Right lung (tissue), 5 donors: ENCODE measurements around the gene TACR2. TPM values are rescaled to one million over a fixed set of nuclear protein-coding genes. Genes with fewer than 3 reads are reported as not detected.
"Not testable (repeated sequence)": the region's sequence is repeated elsewhere in the genome, so short reads cannot be mapped to it uniquely, and the experiment has no call there.

Experiments used
- DNase-seq, 2 donors: peaks; one replicate each; pipeline ENCODE4 v3.0.0-alpha.2; 2013
- polyA plus RNA-seq, 5 donors: library from polyadenylated mRNA; unstranded; fragments of 120-200 nt; gene quantifications; one replicate each; pipeline versions ENCODE4 v1.2.1 to v1.2.3, GENCODE V29; 2013; ENCODE audit warnings: inconsistent platforms in 1 of 5, low replicate concordance in 1 of 5; ENCODE audit not compliant: insufficient read length in 5 of 5, insufficient read depth in 1 of 5

TACR2 gene
- polyA plus RNA-seq, 5 donors = 0.45 to 1.0 (median 0.57) TPM

DNA sequence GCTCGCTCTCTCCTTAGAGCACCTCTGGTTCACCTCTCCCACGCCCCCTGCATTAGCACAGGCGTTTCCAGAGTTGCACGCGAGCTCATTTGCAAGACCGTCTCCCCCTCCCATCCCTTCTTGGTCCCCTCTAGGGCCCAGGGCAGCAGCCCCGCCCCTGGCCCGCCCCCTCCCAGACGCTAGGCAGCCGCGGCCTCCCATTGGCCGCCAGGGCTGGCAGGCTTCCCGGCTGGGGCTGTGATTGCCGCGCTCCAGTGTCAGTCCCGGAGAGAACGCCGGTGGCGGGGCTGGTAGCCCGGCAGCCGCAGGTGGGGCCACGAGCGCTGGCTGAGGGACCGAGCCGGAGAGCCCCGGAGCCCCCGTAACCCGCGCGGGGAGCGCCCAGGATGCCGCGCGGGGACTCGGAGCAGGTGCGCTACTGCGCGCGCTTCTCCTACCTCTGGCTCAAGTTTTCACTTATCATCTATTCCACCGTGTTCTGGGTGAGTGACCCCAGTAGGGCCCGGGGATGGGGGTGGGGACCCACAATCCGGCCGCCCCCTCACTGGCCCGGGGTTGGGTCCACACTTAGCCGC, 34.6 kb upstream of the TACR2 start, which contains the start of gene TSPAN15:
TSPAN15 (plus strand) TSS at position 257 of the 575 bp plus-strand sequence; CDS start at position 387, 130 bp downstream.
- DNase-seq = peak; percentile 86 to 87

DNA sequence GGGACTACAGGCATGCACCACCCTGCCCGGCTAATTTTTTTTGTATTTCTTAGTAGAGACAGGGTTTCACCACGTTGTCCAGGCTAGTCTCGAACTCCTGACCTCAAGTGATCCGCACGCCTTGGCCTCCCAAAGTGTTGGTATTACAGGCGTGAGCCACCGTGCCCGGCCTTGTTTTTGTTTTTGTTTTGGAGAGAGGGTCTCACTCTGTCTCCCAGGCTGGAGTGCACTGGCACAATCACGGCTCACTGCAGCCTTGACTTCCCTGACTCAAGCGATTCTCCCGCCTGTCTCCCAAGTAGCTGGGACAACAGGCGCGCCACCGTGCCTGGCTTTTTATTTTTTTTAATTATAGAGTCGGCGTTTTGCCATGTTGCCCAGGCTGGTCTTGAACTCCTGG, 33.7 kb upstream of the TACR2 start:
- DNase-seq = not testable (repeated sequence)

DNA sequence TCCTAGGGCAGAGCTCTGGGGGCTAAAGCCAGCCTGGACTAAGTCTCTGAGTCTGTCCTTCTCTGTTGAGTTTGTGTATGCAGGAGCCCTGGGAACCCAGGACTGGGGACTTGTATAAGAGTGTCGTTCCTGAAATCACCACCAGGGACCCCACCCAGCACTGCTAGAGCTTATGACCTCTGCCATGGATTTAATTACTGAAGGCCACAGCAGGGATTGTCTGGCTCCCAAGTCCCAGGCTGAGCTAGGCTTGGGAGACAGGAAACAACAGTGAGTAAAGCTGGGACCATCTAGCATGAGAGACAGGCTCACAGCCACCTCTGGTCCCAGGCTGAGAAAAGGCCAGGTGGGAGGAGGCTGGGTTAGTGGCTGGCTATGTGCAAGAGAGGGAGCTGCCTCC, 33.1 kb upstream of the TACR2 start:
- DNase-seq = no peak

DNA sequence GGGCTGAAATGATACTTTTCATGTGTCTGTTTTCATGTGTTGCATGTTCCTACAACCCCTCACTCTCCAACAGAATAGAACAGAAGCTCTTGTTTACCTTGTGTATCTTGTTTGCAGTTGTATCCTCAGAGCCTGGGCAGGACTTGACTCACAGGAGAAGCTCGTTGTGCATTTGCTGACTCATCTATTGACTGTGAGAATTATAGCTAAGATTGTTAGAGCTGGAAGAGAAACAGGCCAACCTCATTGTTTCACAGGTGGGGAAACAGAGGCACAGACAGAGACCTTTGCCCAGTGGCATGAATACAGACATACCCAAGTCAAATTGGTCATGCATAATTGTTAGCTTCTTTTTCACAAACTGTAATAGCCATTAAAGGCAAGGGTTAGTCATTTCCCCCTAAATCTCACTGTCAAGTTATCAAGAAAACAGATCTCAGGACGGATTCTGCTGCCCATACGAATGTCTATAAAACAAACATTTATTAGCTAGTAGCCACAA, 30.0 kb upstream of the TACR2 start:
- no peak for DNase-seq

DNA sequence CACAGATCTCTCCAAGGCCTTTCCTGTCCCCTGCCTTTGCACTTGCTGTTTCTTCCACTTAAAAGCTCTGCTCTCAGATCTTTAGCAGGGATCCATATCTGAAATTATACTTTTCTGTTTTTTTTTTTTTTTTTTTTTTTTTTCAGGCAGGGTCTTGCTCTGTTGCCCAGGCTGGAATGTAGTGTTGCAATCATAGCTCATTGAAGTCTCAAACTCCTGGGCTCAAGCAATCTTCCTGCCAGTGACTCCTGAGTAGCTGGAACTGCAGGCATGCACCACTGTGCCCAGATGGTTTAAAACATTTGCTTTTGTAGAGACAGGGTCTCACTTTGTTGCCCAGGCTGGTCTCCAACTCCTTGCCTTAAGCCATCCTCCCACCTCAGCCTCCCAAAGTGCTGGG, 29.5 kb upstream of the TACR2 start:
- no peak for DNase-seq

DNA sequence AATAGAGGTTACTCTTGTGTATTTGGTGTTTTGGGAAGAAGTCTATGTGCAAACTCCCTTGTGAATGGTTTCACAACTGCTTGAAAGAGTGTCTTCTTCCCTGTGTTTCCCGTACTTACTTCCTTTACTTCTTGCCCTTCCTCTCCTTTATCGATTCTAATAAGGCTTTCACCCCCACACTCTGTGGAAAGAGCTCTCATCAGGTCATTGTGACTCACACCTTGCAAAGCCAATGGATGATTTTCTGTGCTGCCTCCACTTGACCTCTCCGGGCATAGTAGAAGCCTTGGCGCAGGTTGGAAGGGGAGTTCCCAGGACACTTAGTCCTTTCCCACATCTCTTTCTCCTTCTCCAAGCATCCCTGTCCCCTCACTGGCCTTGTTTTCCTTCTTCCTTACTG, 28.3 kb upstream of the TACR2 start:
- DNase-seq = no peak

DNA sequence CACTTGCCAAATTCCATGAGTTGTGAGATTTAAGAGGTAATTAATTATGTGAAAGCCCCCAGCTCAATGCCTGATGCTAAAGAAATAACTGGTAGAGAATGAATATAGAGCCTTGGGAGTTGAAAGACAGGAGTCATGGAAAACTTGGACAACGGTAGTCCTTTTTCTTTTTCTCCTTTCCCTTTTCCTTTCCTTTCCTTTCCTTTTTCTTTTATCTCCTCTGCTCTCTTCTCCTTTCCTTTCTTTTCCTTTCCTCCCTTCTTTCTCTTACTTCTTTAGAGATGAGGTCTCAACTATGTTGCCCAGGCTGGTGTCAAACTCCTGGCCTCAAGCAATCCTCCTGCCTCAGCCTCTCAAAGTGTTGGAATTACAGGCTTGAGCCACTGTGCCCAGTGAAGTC, 26.6 kb upstream of the TACR2 start:
- no peak for DNase-seq

DNA sequence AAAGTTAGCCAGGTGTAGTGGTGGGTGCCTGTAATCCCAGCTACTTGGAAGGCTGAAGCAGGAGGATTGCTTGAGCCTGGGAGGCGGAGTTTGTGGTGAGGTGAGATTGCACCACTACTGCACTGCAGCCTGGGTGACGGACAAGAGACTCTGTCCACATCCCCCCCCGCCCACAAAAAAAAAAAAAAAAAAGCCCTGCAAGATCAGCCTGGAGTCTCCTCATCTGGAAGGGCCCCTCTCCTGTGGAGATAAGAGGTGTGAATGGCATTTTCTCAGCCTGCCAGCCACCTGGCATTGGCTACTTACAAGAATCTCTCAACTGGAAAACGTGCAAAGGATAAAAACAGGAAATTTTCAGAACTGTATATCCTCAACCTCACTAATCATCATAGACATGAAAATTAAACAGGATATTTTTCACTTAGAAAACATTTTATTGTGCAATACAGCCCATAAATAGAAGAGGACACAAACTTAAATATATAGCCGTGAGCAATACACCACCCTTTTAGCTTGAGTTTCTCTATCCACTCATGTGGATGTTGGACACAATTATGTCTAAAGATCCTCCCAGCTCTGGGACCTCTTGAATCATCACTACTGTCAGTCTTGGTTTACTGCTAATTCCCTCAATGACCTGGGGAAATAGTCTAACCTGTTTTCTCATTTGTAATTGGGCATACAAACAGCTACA, 23.2 kb upstream of the TACR2 start:
- DNase-seq = peak in 1 of 2 donors; percentile 50

DNA sequence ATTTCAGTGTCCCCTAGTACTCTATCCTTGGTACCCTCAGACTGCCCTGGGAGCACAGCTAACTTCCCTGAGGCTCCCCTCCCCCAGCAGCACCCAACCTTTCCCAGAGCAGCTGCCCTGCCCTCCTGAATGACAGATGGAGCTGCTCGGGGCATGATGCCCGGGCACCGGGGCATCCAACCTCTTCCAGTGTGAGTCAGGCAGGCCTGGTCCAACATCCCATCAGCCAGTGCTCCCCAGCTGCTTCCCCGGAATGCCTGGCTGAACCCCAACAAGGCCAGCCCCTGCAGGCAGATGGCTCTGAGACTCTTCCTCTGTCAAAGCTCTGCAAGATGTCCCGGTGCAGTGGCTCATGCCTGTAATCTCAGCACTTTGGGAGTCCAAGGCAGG, 22.6 kb upstream of the TACR2 start:
- DNase-seq = no peak

DNA sequence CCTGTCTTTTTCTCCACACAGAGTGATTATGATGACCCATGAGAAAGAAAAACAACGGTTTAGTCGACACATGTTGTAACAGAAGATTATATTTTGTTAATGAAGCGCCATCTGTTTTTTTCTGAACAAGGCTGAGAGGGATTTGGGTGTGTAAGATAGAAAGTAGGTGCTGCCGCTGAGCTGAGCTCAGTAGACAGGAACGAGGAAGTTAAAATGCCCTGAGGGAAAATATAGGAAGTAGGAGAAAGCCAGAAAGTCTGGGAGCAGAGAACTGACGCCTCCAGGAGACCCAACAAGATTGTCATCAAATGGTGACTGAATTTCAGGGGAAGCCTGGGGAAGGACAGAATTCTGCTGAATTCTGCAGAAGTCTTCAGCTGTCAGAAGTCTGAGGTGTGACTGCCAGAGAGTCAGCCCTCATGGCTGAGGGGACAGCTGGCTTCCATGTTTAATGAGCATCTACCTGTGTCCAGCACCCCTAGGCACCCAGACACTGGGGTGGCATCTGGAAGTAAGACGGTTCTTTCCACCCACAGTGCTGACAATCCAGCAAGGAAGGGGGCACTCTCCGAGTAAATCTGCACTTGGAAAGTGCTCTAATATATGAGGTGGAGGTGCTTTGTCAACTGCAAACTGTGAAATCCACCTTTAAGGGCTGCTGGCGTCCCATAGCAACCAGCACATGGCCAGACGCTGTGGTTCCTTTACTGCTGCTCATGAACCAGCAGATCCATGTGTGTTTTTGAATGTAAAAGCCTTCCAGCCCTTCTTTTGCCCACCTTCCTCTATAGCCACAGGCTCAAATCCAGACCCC, 22.0 kb upstream of the TACR2 start:
- DNase-seq = no peak

DNA sequence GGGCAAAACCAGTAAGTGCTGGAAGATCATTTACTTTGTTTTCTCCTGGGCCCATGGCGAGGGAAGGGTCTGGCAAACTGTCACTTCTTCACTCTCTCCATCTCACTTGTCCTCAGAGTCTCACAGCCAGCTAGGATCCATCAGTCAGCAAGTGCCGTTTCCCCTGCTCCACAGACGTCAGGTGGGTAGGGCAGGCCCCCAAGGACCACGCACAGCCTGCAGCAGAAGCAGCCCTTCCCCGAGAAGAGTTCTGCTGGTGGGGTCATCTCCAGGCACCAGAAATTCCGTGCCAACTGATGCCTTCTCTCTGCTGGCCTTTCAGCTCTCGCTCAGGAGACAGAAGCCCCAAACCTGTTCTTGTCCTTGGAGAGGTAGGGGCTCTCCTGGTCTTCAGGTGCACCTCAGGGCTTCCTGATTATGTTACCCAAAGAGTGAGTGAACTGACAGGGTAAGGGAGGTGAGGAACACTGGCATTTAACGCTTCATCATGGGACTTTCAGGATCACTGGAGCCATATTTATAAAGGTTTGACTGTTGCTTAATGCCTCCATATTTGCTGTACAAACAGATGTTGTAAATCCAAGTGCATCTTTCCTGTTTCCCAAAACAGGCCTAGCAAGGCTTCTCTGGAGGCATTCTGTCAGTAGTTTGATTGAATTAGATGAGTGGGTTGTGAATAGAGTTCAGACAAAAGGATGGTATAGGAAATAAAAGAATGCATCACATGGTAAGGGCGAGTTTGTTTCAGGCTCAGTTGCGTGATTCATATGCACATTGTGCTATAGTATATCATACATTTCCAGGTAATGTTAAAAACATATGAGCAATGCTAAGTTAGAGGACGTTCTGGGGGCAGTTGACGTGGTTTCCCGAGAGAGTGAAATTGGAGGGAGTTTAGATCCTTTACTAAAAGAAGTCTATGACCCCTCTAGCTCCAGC, 20.9 kb upstream of the TACR2 start:
- no peak for DNase-seq

DNA sequence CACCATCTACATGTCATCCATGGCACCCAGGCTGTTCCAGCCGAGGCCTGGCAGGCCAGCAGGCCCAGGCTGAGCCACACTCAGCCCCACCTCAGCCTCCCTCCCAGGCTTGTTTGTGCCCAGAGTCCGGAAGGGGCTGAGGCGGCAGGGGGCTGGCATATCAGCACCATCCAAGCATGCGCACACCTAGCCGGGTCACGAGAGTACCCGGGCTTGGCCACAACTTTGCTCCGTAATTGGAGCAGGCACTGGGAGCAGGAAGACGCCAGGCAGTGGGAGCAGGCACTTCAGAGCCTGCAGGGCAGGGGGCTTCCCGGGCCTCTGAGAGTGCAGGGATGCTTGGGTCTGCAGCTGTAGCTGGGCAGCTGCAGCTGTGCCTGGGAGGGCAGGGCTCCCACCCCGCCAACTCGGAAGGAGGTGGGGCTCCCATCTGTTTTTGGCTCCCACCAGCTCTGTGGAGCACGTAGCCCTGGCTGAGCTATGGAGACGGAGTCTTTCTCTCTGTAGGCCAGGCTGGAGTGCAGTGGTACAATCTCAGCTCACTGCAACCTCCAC, 19.3 kb upstream of the TACR2 start:
- no peak for DNase-seq

DNA sequence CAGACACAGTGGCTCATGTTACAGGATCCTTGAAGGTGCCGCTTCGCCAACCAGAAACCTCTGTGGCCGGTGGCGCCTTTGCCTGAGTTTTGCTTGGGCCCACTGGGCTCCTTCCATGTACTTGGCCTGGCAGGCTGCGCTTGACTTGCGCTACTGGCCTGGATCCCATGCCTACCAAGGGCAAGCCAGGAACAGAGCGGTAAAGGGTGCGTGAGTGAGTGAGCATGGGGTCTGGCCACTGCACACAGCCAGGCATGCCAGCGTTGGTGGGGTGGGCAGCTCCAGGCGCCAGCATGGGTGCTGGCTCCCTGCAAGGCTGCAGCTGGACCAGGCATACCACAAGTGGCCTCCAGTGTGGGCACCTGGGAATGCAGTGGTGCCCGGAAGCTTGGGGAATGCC, 18.2 kb upstream of the TACR2 start:
- no peak for DNase-seq

DNA sequence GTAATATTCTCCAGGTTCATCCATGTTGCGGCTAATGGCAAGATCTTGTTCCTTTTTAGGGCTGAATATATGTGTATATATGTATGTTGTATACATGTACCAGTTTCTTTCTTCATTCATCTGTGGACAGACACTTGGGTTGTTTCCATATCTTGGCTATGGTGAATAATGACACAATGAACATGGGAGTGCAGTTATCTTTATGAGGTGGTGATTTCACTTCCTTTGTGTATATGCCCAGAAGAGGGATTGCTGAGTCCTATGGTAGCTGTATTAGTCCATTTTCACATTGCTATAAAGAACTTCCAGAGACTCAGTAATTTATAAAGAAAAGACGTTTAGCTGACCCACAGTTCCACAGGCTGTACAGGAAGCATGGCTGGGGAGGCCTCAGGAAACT, 17.5 kb upstream of the TACR2 start:
- no peak for DNase-seq

DNA sequence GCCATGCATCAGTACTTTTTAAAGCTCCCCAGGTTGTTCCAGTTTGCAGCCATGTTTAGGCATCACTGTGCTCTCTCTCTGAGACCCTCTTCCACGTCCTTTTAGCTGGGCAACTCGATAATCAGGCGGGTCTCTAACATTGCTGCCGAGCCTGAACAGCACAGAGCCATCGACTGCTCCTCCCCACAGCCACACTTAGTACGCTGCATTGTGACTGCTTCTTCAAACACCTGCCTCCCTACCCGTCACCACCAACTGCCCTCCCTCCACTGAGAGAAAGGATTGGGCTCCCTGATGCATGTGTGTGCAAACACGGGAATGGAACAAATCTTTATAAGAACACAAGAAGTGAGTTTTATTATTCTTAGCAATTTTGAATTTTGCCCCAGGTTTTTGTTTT, 11.4 kb upstream of the TACR2 start:
- DNase-seq = no peak

DNA sequence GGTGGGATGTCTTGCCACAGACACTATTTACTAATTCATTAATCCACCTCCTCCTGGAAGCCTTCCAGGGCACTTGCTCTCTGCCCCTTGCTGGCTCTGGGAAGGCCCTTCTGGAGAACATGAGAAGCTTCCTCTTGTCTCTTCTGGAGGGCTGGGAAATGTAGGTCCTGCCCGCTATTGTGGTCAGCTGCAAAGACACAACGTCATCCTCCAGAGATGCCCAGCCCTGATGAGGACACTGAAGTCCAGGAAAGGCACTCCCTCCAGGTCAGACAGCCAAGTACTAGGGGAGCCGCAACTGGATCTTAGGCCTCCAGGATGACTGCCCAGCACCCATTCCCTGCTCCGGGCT, 9.6 kb upstream of the TACR2 start:
- no peak for DNase-seq

DNA sequence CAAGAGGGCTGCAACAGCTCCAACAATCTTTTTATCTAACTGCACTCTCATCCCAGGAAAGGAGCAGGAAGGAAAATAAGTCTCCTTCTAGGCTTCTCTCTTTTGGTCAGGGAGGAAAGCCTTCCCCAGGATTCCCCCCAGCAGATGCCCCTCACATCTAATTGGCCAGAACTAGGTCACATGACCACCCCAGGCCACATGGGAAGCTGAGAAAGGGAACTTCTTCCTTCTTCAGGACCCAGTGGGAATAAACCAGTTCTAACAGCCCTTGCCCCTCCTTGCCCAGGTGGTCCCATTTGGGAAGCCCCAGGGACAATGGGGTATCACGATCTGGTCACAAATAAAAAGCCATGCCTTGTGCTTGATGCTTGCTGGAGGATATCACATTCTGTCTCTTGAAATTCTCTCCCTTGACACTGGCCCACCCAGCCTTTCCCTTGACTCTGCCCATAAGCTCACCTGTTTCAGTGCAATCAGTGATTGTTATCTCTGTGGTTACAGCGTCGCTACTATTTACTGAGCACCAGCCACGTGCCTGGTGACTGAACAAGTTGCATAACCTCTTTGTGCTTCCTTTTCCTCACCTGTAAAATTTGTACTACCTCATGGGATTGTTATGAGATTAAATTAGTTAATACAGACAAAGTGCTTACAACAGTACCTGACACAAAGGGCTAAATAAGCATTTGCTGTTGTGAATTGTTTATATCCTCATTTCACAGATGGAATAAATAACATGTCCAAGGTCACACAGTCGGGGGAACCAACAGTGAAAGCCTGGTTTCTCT, 9.0 kb upstream of the TACR2 start:
- DNase-seq = no peak

DNA sequence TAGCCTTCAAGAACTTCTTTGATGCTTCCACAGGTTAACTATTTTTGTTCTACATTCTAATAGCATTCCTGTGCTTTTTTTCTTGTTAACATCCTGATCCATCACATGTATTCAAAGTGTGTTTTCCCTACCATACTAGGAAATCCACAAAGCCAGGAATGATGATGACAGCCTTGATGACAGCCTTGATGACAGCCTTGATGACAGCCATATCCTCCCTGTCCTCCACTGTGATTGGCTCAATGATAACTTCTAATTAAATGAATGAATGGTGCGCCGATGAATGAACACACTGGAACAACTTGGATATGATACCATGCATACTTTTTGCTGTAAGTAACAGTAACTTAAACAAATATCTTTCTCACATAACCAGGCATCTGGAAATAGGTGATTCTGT, 8.3 kb upstream of the TACR2 start:
- DNase-seq = no peak

DNA sequence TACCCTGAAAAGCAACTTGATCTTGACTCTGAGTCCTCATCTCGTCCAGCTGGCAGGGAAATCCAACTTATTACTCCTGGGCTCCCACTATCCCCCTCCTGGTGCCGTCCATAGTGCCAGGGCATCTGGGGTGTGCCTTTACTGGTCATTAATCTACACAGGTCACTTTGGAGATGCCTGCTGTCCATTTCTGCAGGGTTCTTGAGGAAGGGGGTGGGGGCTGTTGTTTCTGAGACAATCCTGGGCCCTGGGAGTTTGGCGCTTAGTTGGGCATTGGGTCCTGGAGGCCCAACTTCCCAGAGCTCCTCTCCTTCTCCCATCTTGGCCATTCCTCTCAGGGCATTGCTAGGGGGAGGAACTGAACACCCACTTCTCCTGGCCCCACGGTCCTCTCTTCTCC, 6.0 kb upstream of the TACR2 start:
- DNase-seq = no peak

DNA sequence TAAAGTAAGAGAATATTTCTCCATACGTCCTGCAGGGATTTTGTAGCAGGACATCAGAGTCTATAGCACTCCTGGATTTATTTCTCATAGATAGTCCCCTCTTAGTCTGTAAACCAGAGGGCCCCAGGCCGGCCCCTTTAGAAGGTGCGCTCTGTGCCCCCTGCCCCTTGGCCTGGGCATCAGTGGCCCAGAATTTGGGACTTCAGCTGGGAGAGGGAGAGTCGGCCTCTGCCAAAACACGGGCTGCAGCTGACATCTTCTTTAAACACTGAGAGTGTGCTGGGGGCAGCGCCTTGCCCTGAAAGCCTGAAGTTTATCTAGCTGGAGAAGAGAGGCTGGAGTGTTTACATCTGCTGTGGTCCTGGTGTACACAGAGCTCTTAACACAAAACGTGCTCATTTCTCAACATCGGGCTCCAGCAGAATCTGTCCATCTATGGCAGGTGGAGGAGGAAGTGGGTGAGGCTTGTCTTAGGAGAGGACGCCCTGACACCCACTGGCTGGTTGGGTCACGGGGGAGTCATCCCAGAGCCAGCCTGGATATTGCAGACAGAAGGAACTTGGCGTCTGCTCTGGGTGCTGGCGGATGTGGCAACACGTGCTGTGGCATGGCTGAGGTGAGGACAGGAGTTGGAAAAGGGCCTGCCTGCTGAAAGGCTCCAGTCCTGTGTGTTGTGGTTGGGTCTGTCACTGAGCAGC, 5.0 kb upstream of the TACR2 start:
- DNase-seq = no peak
